AG04449 (cell line): ENCODE results near the gene NAV2.

Experiments
- CTCF ChIA-PET: fragments of 350-600 bp; formaldehyde crosslinking; extraction: SDS; loops from one replicate; lab custom pipeline; 2021; ENCODE audit warnings: antibody characterized with exemption; lab: Yijun Ruan, JAX
- POLR2A ChIA-PET: fragments of 400-600, 350-600 bp; formaldehyde crosslinking; extraction: SDS; loops from one replicate; lab custom pipeline; 2020; ENCODE audit warnings: antibody characterized with exemption, inconsistent platforms; lab: Yijun Ruan, JAX
- DNase-seq: peaks from one replicate; pipeline ENCODE4 v3.0.0-alpha.2; 2010; ENCODE audit warnings: low read depth, low spot score
- H3K4me3 ChIP-seq: 2 replicates; pipeline ENCODE4 v1.5.1; 2011; ENCODE audit warnings: low read depth, mild to moderate bottlenecking, control low read depth, low read length
- TF ChIP-seq, protein P1 (sequence below): IDR thresholded peaks from one replicate; pipeline ENCODE4 v1.5.1; 2011; ENCODE audit warnings: mild to moderate bottlenecking, moderate library complexity, low read length, control low read depth, inconsistent platforms; ENCODE audit not compliant: insufficient read depth; ENCODE audit errors: missing control alignments

NAV2 gene

DNA sequence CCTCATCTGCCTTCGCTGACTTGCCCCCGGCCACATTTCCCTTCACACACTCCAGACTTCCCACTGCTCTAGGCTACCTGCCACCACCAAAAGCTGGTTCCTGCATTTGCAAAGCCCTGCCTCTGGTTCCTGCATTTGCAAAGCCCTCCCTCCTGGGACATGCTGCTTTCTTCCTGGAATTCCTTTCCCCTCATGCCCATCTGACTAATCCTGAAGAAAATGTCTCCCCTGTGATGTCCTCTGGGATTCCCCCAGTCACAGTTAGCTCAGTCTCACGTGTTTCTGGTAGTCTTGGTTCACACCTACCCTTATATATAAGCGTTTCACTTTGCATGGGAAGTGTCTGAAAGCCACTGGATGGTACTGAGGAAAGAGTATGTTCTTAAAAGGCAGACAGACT, 240.7 kb downstream of the NAV2 start:
- peak; percentile 49 for DNase-seq
- no peak overlapping the region for H3K4me3 ChIP-seq
- POLR2A ChIA-PET = interaction anchor here (0.7 to 1.0 kb wide), 3 partner anchors 117 to 158 kb away, joined by 3 to 5 read pairs (median 5); no protein-coding TSS in a partner anchor
- TF ChIP-seq, protein P1, sequence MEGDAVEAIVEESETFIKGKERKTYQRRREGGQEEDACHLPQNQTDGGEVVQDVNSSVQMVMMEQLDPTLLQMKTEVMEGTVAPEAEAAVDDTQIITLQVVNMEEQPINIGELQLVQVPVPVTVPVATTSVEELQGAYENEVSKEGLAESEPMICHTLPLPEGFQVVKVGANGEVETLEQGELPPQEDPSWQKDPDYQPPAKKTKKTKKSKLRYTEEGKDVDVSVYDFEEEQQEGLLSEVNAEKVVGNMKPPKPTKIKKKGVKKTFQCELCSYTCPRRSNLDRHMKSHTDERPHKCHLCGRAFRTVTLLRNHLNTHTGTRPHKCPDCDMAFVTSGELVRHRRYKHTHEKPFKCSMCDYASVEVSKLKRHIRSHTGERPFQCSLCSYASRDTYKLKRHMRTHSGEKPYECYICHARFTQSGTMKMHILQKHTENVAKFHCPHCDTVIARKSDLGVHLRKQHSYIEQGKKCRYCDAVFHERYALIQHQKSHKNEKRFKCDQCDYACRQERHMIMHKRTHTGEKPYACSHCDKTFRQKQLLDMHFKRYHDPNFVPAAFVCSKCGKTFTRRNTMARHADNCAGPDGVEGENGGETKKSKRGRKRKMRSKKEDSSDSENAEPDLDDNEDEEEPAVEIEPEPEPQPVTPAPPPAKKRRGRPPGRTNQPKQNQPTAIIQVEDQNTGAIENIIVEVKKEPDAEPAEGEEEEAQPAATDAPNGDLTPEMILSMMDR = no peak
- CTCF ChIA-PET = interaction anchor here (0.6 to 9.7 kb wide), 41 partner anchors 10 to 417 kb away, joined by 3 to 226 read pairs (median 4); no protein-coding TSS in a partner anchor

DNA sequence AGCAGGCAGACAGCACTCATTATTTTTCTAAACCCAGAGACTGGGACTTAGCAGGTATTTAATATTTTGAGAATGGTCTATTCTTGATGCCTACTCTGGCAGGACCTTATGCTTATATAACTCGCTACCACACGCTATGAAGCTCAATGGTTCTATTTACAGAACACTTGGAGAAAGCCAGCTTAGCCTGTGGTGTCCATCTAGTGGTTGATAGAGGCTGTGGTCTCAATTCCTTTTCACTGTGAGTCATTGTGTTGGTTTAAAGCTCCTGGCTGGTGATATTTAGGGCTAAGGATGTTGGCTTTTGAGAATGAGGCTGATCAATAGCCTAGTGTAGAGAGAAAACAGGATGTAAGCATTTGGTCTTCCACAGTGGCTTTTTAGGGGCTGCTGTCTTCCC, 241.3 kb downstream of the NAV2 start:
- ChIA-PET POLR2A (interaction anchor here (0.7 to 1.0 kb wide), 3 partner anchors 116 to 158 kb away, joined by 3 to 5 read pairs (median 5); no protein-coding TSS in a partner anchor), CTCF (interaction anchor here (0.7 to 9.7 kb wide), 38 partner anchors 8 to 417 kb away, joined by 3 to 226 read pairs (median 4); no protein-coding TSS in a partner anchor)
- DNase-seq = peak; percentile 76
- no peak overlapping the region for H3K4me3 ChIP-seq
- TF ChIP-seq, protein P1 = peak; percentile 72

DNA sequence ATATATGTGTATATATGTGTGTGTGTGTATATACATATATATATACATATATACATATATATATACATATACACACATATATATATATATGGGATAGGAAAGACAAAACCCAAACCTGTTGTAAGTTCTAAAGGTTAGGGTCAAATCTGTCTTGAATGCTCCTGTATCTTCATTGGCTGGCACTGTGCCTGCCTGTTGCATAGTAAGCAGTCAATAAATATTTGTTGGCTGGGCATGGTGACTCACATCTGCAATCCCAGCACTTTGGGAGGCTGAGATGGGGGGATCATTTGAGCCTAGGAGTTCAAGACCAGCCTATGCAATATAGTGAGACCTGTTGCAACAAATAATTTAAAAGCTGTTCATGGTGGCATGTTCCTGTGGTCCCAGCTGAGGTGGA, 242.3 kb downstream of the NAV2 start:
- TF ChIP-seq, protein P1 = no peak
- ChIA-PET CTCF (interaction anchor here (0.9 to 4.6 kb wide), 5 partner anchors 50 to 177 kb away, joined by 3 to 41 read pairs (median 17); no protein-coding TSS in a partner anchor), POLR2A (interaction anchor here (0.9 kb wide), 1 partner anchor 391 kb away, joined by 3 read pairs; no protein-coding TSS in a partner anchor)
- H3K4me3 ChIP-seq = no peak overlapping the region
- DNase-seq = no peak

DNA sequence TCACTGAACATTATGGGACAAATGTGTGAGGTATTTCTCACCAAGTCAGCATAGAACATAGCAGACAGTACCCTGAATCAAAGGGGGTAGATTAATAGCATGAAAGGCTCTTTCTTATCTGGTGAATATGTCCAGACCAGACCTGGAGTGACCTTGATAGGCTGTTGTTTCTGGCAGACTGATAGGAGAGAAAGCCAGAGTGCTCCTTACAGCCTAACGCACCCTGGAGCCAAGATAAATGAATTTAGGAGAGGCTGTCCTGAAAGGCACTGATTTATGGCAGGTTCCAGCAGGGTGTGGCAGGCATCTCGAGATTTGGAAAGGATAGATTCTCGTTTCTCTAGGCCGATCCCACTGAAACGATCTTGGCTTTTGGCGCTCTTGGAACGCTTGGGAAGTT, 243.0 kb downstream of the NAV2 start:
- no peak for DNase-seq
- no peak overlapping the region for H3K4me3 ChIP-seq
- POLR2A ChIA-PET = interaction anchor here (0.9 kb wide), 1 partner anchor 391 kb away, joined by 3 read pairs; no protein-coding TSS in a partner anchor
- TF ChIP-seq, protein P1 = no peak
- CTCF ChIA-PET = interaction anchor here (0.9 to 4.6 kb wide), 6 partner anchors 49 to 399 kb away, joined by 3 to 41 read pairs (median 10); no protein-coding TSS in a partner anchor

DNA sequence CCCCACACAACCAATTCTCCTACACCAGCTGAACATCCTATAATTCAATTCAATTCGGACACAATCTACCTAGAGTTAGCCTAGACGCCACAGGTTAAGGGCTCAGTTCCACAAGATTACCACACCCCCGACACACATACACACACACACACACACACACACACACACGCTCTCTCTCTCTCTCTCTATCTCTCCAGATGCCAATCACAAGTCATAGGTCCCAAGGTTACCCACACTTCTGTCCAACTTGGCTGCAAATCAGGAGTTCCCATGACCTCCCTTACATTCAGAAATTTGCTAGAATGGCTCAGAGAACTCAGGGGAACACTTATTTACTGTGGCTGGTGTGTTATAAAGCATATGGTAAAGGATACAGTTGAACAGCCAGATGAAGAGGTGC, 243.6 kb downstream of the NAV2 start:
- TF ChIP-seq, protein P1 = no peak
- ChIA-PET CTCF (interaction anchor here (1.1 to 4.6 kb wide), 7 partner anchors 21 to 398 kb away, joined by 3 to 41 read pairs (median 6); no protein-coding TSS in a partner anchor), POLR2A (no interaction called here)
- H3K4me3 ChIP-seq = no peak overlapping the region
- DNase-seq = no peak

DNA sequence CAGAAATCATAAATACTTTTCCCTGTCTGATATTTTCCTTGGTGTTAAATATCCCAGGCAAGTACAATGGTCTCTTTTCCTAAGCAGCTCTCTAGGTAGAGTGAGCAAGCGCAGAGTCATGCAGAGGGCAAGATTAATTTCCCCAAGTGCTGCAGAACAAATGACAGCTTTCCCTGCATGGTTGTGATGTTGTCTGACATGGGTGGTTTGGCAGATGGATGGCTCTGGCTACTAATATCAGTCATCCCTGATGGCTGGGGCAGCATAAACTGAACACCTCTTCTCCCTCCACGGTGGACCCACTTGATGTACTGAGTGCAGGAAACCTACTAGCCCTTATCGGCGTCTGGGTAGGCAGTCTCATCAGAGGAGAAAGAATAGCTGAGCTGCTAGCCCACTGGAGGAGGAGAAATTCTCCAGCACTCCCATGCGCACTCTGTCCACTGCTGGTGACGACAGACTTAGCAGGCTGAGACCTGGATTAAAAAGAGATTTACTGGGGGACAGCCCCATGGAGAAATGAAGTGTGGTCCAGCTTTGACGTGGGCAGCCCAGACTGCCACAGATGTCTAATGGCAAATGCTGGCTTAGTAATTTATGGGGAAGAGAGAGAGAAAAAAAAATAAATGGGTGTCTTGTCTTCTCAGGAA, 244.8 kb downstream of the NAV2 start:
- H3K4me3 ChIP-seq = no peak overlapping the region
- DNase-seq = no peak
- TF ChIP-seq, protein P1 = no peak
- ChIA-PET POLR2A (no interaction called here), CTCF (interaction anchor here (1.4 to 4.6 kb wide), 7 partner anchors 9 to 397 kb away, joined by 3 to 41 read pairs (median 6); no protein-coding TSS in a partner anchor)
